COLO829 (cell line): ENCODE measurements around the gene RPS6KB2.
"Not testable (repeated sequence)": the region's sequence is repeated elsewhere in the genome, so short reads cannot be mapped to it uniquely, and the experiment has no call there.

Source experiments
- DNase-seq: peaks from one replicate; pipeline ENCODE4 v3.0.0; 2012; ENCODE audit warnings: low spot score

RPS6KB2 gene

DNA sequence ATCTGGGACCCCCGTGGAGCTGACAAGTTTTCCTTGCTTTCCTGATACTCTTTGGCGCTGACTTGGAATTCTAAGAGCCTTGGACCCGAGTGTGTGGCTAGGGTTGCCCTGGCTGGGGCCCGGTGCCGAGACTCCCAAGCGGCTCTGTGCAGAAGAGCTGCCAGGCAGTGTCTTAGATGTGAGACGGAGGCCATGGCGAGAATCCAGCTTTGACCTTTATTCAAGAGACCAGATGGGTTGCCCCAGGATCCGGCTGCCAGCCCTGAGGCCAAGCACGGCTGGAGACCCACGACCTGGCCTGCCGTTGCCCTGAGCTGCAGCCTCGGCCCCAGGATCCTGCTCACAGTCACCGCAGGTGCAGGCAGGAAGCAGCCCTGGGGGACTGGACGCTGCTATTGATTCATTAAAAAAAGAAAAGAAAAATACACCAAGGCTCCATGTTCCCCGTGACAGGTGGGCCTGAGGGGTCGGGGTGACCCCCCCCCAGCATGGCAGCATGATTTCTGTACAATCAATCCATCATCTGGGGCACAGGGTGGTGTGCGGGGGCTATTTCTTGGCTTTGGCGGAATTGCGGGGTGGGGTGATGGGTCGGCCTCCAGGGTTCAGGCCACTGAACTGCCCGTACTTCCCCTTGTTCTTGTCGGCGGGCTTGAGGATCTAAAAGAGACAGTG lies 30.2 kb upstream of the RPS6KB2 start:
- no peak for DNase-seq

DNA sequence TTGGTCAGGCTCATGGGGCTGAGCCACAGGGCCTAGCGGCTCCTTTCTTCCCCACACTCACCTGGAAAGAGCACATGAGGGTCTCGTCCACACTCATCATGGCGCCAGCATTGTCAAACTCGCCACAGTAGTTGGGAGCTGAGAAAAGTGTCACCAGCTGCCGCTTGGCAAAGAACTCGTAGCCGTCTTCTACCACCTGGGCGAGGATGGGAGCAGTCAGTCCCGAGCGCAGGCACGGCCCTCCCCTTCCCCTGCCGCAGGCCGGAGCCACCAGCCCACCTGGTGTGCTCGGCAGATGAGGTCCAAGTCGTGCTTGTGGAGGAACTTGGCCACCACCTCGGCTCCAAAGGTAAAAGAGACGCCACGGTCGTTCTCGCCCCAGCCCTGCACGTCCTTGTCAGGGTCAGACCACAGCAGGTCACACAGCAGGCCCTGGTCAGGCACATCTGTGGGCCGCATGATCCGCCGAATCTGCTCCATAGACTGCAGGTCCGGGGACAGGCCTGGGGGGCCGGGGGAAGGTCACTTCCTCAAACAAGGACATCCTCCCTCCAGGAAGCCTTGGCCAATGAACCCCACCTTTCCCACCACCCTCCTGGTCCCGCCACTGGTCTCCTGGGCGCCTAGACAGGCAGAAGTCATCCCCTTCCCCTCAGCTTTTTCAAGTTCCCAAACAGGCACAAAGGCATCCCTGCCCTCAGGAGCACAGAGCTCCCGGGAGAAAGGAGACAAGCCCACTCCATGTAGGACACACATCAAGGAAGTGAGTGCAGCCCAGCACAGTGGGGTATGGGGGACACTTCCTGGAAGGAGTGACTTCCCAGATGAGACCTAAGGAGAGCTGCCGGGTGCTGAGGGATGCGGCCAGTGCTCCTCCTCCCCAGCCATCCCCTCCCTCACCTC lies 29.4 kb upstream of the RPS6KB2 start:
- no peak for DNase-seq

DNA sequence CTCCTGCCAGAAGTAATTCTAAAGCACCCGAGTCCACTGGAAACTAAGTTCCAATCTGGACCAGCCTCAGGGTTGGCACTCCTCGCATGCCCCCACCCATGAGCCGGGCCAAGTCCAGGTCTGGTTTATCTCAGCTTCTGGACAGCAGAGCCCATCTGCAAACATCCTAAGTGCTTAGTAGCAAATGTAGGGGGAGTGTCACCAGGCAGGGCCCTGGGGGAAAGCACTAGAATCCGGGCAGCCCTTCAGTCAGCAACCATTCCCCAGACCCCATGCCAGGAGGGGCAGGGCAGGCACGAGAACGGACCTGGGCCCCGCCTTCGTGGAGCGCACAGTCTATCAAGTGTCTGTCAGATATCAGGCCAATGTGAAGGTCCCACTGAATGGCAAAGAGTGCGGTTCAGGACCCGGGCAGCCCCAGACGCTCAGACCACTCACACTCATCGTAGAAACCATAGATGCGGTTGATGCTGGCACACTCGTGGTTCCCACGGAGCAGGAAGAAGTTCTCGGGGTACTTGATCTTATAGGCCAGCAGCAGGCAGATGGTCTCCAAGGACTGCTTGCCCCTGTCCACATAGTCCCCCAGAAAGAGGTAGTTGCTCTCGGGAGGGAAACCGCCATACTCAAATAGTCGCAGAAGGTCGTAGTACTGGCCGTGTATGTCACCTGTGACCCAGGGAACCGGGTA lies 27.9 kb upstream of the RPS6KB2 start:
- DNase-seq, result no peak

DNA sequence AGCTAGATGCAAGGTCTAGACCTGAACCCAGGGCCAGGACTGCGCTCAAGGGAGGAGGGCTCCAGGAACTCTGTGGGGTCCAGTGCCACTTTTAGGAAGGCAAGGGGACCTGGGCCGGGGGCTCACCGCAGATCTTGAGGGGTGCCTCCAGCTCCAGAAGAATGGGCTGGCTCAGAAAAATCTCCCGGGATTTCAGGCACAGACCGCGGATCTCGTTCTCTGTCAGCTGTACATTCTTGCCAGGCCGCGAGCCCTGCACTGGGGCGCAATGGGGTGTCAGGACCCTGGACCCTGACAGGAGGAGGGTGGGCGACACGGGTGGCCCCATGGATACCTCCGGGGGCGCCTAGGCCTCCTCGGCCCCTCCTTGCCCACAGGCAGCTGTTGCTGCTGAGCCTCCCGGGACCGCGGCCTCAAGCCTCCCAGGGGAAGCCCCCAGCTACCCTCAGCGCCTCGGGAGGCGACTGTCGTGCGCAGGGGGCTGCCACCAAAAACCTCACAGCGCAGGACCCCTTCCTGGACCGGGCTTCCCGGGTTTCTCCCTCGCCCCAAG lies 27.3 kb upstream of the RPS6KB2 start:
- no peak for DNase-seq

DNA sequence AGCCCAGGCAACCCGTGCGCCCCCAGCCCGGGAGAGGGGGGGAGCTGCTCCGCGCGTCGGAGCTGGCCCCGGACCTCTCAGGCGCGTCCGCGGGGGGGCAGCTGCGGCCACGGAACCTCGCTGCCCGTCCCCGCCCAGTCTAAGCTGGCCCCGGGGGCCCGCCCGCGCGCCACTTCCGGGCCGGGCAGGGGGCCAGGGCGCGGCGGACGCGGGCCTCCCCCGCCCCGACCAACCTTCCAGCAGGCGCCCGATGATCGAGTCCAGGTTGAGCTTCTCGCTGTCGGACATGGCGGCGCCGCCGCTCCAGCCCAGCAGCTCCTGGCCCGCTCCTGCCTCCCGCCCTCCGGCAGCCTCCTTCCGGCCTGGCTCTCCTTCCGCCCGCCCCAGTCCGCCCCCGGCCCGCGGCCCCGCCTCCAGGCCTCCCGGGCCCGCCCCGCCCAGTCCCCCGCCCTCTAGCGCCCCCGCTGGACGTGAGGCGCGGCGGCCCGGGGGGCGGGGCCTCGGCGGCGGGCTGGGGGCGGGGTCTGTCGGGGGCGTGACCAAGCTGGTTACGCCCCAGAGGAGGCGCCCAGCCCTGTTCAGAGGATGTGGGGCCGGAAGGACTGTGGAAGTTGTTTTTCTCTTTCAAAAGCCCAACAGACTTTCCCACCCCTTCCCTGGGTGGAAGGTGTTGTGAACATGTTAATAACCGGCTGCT lies 26.7 kb upstream of the RPS6KB2 start, which contains the start of gene PPP1CA:
Gene PPP1CA, minus strand, starts transcription at position 364 of the 697 bp plus-strand sequence. Its CDS starts 76 bp downstream, at position 288.
- peak; percentile 95 for DNase-seq

DNA sequence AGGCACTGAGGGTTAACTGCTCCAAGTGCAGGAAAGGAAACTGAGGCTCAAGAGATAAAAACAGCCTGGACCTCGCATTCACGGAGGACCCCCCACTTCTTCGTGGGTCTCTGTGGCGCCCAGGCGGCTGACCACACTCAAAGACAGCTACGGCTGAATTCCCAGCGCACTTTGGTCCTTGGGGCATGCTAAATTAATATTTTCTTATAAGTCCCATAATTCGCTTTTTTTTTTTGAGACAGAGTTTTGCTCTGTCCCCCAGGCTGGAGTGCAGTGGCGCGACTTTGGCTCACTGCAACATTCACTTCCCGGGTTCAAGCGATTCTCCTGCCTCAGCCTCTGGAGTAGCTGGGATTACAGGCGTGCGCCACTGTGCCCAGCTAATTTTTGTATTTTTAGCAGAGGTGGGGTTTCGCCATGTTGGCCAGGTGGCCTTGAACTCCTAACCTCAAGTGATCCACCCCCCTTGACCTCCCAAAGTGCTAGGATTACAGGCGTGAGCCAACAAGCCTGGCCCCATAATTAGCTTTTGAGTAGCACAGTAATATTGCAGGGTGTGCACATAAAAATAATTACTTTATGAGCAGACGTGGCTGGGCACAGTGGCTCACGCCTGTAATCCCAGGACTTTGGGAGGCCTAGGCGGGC lies 26.0 kb upstream of the RPS6KB2 start:
- not testable (repeated sequence) for DNase-seq

DNA sequence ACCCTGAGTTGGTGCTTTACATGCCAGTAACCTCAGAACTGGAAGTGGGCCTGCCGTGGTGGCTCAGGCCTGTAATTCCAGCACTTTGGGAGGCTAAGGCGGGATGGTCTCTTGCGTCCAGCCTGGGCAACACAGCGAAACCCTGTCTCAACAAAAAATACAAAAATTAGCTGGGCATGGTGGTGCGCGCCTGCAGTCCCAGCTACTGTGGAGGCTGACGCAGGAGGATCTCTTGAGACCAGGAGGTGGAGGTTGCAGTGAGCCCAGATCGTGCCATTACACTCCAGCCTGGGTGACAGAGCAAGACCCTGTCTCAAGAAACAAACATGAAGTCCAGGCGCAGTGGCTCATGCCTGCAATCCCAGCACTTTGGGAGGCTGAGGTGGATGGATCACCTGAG lies 25.2 kb upstream of the RPS6KB2 start:
- DNase-seq, result not testable (repeated sequence)

DNA sequence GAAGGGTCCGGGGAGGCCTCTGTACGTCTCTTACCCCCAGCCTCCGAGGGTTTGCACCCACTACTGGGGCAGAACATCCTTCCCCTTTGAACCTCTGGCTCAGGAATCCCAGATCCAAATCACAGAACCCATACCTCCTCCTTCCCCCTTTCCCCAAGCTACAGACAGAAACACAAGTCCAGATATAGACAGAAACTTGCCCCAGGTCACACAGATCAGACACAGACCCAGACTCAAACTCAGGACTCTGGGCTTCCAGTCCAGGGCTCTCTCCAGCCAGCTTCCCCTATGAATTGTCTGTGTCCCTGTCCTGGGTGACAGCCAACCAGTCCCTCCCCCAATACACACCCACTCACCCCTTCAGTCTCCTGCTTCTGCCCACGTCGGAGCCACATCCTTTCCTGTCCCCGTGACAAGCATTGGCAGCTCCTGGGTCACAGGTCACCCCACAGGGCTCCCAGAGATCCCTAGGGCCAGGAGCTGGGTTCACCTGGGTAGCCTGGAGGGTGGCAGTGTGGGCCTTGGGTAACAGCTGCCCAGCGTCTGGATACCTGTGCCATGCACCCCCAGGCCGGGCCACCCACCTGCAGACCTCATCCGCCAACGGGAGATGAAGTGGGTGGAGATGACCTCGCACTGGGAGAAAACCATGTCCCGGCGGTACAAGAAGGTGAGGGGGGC lies 23.6 kb upstream of the RPS6KB2 start:
- DNase-seq, result no peak

DNA sequence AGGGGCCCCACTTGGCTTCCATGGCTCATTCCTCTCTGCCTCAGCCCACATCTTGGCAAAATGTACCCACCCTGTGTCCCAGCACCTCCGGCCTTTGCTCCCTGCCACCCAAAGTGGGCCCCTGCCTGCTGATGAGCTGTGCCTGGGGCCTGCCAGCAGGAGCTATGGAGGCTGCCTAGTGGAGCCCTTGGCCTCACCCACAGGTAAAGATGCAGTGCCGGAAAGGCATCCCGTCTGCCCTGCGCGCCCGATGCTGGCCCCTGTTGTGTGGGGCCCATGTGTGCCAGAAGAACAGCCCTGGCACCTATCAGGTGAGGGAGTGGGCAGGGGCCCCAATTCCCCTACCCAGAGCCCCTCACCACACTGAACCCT lies 23.1 kb upstream of the RPS6KB2 start:
- no peak for DNase-seq

DNA sequence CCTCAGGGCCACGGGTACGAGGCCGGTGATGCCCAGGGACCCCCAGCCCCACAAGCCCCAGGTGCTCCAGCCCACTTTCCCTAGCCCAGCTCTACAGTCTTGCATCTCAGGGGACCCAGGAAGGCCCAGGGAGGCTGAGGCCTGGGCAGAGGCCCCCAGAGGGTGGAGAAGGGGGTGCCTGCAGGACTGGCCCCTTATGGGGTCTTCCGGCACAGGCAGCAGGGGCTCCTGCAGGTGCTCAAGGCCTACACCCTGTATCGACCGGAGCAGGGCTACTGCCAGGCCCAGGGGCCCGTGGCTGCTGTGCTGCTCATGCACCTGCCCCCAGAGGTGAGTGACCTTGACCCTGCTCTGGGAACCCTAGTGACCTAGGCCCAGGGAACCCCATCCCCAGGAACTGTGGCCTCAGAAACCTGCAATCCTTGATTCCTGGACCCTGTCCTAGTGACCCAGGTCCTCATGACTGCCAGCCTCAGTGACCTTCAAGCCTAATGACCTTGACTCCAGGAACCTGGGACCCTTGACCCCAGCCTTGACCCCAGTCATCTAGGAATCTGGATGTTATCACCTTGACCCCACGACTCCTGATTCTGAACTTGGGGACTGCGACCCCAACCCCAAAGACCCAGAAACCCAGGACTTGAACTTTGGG lies 22.5 kb upstream of the RPS6KB2 start:
- no peak for DNase-seq

DNA sequence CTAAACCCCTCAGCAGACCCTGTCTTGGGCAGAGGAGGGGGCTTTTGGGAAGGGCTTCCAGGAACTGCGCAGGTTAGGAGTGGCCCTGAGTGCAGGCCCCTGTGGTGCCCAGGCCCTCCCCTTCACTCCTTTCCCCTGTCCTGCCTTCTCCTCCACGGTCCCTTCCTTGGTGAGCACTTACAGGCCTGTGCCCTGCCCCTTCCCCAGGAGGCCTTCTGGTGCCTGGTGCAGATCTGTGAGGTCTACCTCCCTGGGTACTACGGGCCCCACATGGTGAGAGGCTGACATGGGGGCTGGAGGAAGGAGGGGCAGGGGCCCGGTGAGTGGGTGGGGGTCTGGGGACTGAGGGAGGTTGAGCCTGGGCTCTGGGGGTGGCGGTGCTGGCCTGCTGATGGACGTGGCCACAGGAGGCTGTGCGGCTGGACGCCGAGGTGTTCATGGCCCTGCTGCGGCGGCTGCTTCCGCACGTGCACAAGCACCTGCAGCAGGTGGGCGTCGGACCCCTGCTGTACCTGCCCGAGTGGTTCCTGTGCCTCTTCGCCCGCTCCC lies 21.8 kb upstream of the RPS6KB2 start:
- DNase-seq, result no peak

DNA sequence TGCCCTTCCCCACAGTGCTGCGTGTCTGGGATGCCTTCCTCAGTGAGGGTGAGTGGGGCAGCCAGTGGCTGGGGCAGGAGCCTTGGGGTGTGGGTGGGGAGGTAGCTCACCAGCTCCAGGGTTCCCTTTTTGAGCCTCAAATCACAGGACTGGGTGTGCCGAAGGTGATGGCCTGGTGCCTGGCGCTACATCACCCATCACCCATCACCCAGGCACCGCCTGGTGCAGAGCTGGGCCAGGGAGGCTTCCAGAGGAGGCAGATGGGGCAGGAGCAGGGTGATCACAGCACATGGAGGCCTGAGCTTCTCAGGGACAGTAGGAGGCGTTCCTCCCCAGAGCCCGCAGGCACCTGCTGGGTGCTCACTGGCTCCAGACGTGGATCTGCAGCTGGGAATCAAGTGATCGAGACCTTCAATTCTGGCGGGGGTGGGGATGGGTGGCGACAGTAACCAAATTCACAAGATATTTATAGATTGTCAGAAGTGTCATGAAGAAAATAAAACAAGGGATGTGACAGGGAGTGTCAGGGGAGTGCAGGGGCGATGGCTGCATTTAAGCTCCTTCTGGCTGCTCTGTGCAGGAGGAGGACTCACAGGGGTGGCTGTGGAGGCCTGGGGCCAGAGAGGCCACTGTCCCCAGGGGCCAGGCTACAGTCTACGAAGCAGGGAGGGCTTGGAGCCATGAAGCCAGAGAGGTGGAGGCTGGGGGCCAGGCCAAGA lies 21.2 kb upstream of the RPS6KB2 start:
- no peak for DNase-seq

DNA sequence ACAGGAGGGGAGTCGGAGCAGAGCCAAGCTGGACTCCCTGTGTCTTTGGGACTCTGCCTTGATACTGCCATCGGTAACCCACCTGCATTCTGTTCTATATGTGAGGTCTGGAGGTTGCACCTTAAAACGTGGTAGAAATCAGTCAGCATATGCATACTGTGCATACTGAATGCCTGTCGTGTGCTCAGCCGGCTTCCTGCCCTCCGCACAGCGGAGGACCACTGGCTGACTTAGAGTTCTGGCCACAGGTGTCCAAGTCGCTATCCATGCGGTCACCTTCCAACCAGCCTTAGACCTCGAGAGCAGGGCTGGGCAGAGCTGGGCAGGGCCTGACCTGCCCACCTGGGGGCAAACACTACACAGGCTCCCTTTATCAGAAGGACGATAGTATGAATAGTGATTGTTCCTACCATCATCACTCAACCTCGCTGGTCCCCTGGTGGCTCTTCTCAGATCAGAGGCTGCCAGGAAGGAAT lies 20.6 kb upstream of the RPS6KB2 start:
- no peak for DNase-seq

DNA sequence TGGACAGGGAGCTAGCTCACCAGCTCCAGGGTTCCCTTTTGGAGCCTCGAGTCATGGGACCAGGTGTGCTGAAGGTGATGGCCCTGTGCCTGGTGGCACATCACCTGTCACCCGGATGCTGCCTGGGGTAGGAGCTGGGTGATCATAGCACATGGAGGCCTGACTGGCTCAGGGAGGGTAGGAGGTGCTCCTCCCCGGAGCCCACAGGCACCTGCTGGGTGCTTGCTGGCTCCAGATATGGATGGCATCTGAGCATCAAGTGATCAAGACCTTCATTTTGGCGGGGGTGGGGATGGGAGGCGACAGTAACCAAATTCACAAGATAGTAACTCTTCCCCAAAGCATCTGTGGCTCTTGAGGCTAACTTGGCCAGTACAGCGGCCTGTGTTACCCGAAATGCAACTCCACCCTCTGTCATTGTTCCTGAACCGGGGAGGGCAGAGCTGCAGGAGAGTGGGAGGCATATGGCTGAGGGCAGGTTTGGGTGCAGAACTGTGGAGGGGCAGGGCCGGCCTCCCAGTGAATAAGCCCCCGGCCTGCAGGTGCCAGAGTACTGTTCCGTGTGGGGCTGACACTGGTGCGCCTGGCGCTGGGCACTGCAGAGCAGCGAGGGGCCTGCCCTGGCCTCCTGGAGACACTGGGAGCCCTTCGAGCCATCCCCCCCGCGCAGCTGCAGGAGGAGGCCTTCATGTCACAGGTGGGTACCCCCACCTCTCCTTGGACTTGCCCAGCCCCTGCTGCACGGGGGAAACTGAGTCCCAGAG lies 19.7 kb upstream of the RPS6KB2 start:
- no peak for DNase-seq

DNA sequence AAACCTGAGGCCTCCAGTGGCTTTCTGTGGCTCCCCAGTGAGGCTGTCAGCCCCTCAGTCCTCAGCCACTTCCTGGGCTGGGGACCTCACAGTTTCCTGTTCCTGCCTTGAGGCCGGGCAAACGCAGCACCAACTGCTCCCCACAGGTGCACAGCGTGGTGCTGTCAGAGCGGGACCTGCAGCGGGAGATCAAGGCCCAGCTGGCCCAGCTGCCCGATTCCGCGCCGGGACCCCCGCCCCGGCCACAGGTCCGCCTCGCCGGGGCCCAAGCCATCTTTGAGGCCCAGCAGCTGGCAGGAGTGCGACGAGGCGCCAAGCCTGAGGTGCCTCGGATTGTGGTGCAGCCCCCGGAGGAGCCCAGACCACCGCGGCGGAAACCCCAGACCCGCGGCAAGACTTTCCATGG lies 19.0 kb upstream of the RPS6KB2 start:
- DNase-seq, result no peak

DNA sequence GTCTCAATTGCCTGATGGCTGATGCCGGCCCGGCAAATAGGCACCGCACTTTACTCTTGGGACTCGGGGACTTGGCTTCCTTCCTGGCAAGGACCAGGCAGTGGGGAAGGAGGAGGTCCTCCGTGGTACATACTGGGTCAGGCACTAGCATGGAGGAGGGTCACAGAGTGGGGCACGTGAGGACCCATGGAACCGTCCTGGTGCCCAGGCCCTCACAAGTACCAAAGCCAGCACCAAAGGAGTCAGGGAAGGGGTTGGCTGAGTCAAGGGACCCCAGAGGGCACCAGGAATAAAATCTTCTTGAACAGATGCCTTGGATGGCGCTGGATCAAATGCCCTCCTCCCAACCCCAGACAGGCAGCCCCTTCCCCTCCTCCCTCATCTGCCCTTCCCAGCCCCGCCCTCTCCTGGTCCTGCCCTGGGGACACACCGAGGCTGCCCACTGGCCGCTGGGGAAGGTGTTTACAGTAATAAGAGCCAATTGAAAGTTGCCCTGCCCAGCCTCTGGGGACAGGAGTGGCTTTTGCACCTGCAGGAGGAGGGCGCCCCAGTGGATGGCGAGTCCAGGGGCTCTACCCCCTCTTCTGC lies 18.4 kb upstream of the RPS6KB2 start:
- no peak for DNase-seq

DNA sequence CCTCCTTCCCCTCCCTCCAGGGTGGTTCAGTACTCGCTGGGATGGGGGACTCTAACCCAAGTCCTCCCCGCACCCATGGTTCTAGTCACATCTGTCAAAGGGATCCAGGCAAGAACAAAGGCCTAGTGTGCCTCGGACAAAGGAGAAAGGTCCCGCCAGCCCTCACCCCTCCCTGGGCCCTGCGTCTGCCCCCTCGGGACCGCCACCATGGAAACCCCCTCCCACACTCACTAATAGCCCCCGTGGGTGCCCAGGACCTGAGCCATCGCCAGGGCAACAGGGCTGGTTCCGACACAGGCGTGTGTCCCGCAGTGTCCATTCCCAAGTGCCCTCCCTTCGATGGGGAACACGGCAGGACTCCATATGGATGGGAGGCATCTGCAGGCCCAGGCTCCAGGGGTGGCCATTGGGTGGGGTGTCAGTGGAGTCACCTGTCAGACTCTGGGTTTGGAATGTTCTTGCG lies 17.9 kb upstream of the RPS6KB2 start:
- DNase-seq, result peak; percentile 42
